RPMI7951 (cell line): ENCODE results near the gene RPN2. TPM values are rescaled to one million over a fixed set of nuclear protein-coding genes. Genes with fewer than 3 reads are reported as not detected.
A peak's percentile ranks its signal among the peaks of the same experiment; 100 is the strongest.

Source experiments
- DNase-seq: peaks from one replicate; pipeline ENCODE4 v3.0.0-alpha.2; 2012; ENCODE audit warnings: low read depth
- total RNA-seq: library from RNA; depleted of rRNA; stranded (reverse); fragments of >200 nt; shearing (Covaris generic); gene quantifications from 2 replicates; pipeline ENCODE4 v1.2.3, GENCODE V29; 2014

Gene RPN2
- total RNA-seq, 1 experiment from 2014 or later = 744 TPM

DNA sequence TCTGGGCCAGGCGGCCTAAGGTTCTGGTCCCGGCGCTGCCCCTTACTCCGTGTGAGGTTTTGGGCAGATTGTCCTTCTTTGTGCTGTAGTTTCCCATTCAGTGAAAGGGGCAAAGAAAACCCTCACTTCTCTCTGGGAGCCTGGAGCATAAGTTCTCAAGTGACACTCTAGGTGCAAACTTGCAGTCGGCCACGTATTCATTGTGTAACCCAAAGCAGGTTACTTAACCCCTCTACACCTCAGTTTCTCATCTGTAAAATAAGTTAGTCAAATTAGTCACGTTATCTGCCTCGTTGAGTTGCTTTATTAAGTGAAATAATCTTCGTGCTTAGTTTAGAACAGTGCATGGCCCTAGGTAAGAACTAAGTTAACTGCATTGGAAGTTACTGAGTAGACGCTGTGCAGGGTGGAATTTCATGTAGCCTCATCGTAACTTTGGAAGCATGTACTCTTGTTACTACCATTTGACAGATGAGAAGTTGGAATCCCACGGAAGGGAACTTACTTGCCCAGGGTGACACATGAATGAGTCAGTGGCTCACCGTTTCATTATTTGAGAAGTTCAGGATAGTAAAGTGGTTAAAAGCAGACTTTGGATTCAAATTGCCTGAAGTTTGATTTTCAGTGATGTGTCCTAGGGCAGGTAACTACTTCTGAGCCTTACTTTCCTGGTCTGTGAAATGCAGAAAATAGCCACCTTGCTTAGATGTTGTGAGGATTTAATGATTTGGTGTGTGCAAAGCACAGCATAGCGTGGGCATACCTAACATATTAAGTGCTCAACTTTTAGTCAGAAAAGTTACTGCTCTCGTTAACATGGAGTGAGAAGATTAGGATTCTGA lies 774 bp downstream of the RPN2 start:
- peak; percentile 77 for DNase-seq

DNA sequence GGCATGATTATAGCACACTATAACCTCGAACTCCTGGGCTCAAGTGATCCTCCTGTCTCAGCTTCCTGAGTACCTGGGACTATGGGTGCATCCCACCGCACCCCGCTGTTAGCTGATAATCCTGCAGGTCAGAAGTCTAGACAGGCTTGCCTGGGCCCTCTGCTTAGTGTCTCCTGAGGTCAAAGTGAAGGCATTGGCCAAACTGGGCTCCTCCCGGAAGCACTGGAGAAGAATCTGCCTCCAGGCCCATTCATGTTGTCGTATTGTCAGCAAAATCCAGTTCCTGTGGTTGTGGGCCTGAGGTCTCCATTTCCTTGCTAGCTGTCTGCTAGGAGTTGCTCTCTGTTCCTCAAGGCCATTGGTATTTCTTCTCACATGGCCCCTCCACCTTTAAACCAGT lies 6.6 kb downstream of the RPN2 start:
- DNase-seq = no peak

DNA sequence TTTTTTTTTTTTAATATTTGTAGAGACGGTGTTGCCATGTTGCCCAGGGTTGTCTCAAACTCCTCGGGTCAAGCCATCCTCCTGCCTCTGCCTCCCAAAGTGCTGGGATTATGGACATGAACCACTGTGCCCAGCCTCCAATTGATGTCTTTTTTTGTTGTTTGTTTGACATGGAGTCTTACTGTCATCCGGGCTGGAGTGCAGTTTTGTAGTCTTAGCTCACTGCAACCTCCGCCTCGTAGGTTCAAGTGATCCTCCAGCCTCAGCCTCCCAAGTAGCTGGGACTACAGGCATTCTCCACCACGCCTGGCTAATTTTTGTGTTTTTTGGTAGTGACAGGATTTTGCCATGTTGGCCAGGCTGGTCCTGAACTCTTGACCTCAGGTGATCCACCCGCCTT lies 9.7 kb downstream of the RPN2 start:
- no peak for DNase-seq

DNA sequence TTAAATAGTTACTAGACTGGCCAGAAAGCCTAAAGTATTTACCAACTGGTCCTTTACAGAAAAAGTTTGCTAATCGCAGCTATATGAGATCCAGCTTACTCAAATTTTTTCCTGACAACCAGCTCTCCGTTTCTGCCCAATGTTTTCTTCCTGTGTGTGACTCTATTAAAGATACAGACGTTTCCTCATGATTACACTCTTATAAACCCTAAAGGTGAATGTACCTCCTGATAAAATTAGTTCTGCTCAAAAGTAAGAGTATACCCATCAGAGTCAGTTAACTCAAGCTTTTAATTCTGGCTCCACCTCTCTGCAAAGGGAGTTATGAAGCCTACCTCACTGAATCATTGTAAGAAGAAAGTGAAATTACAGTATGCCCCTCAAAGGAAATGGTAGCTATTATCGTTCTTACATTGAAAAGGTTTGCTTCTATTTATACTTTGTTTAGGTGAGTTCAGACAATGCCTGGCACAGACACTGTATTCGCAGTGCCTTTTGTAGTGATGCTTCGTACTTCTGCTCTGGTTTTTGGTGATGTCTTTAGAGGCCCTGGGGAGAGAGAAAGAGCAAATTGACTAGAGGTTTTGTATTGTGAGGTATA lies 10.4 kb downstream of the RPN2 start:
- no peak for DNase-seq

DNA sequence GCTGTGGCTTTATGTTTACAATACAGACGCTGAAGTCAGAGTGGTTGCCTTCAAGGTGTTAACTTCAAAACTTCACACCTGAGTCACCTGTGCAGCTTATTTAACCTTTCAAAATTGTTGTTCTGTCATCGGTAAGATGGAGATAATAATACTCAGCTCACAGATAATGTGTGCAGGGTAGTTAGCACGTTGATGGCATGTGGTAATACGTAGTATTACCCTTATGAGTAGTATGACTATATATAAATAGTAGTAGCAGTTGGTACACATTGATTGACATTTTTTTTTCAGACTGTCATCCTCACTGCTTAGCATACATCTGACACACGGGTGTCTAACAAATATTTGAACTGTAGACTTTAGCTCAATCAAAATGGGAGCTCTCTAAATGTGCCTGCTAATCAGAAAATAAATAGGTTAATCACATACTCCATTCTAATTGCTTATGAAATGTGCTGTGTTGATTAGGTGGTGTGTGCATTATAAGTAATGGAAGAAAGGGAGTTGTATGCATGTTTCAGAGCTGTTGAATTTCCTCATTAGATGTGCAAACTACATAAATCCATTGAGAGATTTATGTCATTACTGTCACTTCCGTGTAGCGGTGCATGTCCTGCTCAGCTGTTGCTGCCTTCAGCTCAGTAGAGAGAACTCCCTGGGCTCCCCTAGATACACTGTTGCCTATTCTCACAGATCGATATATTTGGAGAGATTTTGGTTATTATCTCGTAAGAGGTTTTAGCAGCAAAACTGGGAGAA lies 11.4 kb downstream of the RPN2 start:
- no peak for DNase-seq

DNA sequence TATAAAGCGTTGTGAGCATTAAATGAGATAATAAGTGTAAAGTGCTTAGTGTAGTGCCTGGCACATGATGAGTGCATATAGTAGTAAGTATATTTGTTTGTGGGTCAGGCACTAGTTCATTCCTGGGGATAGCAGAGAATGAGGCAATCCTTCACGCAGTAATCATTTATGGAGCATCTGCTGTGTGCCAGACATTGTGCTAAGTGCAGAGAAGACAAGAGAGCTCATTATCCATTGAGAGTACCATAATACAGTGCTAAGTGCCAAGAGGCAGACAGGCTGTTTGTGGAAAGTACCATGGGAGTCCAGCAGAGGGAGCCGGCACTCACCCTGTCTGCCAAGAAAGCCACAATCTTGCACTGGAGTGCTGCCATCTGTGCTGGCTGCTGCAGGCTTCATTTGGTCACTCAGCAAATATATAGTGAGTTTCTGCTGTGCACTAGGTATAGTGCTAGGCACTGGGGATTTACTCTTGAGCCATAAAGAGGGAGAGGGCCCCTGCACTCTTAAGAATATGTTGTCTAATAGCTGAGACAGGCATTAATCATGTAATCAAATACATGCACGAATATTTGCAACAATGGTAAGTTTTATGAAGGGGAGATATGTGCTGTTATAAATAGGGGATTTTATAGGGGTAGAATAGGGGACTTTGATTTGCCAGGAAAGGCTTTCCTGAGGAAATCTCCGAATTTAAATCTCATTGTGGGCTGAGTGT lies 13.2 kb downstream of the RPN2 start:
- peak; percentile 88 for DNase-seq

DNA sequence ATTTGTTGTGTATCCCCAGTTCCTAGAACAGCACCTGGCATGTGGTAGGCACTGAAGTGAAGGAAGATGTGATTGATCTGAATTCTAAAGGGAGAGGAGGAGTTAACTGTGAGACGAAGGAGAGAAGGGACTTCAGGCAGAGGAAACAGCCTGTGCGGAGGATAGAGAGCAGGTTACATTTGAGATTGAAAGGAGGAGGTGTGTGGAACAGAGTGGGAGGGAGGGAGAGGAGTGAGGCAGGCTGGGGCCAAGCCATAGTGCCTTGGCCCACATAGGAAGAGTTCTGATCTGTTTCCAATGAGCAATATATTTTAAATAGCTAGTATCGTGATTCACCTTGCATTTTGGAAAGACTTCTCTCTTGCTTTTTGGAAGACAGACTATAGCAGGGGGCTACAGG lies 14.1 kb downstream of the RPN2 start:
- no peak for DNase-seq

DNA sequence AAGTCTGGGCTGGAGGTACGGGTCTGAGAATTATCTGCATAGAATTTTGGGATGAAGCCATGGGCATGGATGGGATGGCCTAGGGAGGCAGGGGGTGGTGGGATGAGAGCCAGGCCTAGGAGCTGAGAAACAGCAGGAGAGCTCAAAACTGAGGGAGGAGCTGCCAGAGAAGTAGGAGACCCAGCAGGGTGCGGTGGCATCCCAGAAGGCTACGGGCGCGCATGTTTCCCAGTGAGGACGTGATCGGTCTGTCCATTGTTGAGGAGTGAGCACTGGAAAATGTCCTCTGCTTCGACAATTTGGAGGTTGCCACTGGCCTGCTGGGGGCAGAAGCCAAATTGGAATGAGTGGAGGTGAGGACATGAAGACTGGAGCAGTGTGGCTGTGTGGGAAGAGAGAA lies 14.7 kb downstream of the RPN2 start:
- no peak for DNase-seq

DNA sequence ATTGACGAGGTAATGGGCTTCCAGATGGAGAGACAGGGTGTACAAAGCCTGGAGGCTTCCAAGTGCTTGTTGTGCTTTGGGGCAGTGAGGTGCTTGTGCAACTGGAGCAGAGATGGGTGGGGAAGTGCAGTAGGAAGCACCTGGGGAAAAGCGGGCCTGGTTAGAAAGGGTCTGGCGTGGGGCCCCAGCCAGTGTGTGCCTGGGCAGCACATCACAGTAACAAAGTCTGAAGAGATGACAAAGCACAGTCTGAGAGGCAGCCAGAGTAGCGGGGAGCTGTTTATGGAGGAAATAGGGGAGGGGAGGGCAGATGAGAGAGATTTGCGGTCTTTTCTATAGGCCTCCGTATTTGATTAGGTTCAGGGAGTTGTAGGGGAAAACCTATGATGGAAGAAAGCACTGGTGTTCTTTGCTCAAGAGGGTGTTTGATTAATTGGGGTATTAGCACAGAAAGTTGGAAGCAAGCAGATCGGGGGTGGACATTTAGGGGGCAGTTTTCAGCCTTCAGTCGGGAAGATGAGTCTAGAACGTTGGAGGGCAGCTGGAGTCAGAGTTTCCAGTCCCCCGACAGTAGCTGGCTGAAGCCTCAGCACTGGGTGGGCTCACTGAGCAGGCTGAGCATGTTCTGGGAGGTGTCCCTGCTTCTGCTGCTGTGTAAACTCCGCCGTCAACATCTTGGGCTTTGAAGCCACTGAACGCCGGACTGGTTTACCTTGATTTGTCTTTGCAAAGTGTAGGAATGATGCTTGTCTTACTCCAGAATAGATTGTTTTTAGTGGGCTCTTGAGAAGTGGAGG lies 15.7 kb downstream of the RPN2 start:
- DNase-seq = no peak

DNA sequence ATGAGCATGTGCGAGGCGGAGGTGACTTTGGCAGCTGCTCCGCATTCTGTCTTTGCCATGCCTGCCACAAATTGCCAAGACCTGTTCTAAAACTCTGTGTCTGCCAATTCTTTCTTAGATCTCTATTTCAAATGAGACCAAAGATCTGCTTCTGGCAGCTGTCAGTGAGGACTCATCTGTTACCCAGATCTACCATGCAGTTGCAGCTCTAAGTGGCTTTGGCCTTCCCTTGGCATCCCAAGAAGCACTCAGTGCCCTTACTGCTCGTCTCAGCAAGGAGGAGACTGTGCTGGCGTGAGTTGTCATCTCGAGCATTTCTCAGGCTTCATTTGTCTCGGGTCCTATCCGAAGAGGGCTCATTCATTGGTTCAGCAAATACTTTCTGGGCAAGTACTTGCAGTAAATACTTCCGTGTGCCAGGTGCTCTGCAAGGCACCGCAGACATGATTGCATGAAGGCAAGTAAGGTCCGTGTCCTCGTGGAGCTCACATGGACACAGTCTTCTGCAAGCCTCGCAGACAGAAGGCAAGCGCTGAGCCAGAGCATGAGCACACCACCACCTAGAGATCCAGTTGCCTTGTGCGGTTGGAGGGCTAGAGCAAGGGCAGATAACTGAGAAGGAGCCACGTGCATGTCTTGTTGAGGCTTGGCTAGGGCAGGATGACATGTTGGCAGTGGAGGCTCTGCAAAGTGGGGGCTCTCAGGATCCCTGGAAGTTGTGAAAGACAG lies 20.0 kb downstream of the RPN2 start:
- DNase-seq = no peak

DNA sequence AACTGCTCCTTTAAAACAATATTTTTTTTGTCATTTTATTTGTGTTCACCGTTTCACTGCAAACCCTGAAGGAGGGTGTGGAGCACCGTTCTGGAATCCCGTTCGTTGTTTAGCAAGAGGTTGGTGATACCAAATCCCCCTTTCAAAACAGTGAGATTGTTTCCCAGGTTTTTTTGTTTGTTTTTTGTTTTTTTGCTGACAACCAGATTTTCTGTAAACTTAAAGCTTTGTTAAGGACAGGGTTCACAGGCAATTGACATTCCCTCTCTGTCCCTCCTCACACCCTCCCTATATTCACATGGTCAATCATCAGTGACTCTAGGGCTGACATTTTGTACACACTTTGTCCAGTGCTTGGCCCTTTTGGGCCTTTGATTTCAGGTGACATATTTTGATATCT lies 21.2 kb downstream of the RPN2 start:
- DNase-seq = no peak

DNA sequence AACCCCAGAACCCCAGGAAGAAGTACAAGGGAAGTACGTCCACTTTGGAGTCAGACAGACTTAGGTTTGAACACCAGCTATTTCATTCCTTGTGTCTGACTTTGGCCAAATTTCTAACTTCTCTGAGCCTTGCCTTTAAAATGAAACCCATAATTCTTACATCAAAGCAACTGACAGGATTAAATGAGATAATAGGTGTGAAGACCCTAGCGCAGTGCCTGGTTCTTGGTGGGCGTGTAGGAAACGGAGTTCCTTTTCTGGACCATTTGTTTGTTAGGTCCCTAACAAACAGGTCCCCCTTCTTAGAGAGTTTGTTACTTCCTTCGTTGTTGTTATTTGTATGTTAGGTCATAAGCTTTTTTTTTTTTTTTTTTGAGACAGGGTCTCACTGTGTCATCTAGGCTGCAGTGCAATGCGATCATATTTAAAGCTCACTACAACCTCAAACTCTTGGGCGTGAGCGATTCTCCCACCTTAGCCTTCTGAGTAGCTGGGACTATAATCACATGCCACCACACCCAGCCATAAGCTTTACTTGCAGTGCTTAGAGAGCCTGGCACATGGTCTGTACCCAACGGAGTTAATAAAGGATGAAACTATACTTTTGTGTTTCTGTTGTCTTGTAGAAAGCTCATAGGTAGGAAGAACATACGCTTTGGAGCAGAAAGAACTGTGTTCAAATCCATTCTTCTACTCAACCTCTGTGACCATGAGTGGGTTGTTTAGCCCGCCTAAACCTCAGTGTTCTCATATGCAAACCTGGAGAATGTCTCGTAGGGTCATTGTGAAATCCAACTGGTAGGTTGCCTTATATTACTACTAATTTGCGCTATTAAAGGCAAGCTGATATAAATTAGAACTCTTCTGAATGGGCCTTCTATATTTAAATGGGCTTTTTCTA lies 22.0 kb downstream of the RPN2 start:
- DNase-seq = no peak

DNA sequence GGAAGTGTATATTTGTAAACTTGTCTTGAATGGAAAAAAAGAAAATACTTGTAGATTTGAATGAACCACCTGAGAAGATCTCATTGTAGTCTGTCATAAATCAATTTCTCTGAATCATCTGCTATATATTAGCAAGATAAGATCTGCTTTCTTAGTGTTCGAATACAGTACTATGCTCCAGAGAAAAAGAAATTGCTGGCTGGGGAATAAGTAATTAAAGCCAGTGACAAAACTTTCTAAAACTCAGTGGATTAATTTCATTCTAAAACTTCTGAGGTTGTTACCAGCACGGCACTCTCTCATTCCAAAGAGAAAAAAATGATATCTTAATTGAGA lies 22.7 kb downstream of the RPN2 start:
- DNase-seq = no peak

DNA sequence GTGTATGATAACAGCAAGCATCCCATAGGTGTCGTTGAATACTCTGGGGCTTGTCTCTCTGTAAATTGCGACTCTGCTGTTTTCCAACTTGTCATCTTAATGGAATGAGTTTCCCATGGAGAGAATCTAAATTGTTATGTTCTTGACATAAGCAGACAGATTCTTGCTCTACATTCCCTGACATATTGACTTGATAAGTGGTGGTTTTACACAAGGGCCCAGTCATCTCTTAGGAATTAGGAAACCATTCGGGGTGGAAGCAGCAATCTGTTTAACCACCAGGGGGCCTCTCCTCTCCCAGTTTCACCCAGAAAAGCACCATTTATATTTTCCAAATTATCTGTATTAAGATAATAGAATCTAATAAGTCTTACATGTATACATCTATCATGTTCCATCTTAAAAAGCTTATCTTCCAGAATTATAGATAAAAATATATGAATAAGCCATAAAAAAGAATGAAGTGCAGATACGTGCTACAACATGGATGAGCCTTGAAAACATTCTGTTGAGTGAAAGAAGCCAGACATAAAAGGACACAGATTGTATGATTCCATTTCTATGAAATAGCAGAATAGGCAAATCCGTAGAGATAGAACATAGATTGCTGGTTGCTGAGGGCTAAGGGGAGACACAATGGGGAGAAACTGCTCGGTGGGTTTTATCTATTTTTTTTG lies 23.3 kb downstream of the RPN2 start:
- DNase-seq = peak; percentile 96

DNA sequence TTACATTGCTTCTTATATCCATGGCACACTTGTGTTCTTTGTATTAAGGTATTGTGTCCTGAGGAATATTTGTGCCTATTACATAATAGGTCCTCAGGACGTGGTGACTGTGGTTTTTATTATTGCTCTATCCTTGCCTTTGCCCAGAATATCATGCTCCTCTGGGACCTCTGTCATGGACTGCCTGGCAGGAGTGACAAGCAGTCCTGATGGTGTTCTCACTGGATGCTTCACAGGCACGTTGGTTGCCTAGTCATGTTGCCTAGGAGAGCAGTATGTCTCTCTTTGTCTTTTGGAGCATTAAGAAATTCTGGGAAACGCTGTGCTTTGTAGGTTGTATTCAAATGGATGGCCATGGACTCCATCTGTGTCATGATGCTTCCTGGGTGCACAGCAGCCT lies 24.9 kb downstream of the RPN2 start:
- DNase-seq = no peak

DNA sequence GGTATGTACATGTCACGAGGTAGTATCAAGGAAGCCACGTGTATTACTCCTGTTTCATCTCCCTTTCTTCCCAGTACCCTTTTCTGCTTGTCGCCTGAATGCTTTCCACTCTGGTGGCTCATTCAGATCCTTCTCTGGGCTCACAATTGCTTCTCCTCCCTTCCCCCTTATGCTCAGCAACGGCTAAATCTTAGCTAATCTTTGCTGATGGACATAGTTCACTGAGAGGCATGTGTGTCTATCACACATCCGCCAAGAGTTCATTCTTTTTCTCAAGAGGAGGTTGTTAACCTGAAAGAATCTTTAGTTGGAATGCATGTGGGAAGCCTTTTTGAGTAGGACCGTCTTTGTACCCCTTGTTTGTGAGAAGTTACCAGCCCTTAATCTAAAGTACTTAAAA lies 26.0 kb downstream of the RPN2 start:
- no peak for DNase-seq

DNA sequence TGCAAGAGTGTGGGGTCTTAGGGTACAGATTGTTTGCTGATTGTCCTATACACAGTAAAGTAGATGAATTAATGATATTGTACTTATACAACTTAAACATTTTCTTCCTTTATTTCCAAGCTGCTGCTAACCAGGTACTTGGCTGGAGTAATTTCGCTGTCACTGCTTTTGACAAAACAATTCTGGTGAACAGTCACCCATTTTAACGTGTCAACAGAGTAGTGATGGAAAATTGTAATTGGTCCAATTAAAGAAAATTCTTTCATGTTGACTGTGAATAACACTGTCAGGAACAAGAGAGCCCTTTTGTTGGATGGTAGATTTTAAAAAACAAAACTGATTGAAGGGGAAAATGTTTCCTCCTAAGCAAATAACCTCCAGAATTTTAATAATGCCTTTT lies 26.7 kb downstream of the RPN2 start:
- no peak for DNase-seq

DNA sequence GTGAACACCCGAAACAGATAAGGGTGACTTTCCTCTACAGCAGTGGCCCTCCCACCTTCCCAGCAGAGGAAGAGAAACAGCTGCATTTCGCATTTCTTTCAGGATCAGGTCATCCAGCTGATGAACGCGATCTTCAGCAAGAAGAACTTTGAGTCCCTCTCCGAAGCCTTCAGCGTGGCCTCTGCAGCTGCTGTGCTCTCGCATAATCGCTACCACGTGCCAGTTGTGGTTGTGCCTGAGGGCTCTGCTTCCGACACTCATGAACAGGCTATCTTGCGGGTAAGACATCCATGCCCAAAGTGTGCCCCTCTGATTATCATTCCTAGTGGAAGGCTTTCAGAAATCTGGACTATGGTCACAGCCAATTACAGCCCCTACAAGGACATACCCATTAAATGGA lies 28.0 kb downstream of the RPN2 start:
- DNase-seq = peak; percentile 47

DNA sequence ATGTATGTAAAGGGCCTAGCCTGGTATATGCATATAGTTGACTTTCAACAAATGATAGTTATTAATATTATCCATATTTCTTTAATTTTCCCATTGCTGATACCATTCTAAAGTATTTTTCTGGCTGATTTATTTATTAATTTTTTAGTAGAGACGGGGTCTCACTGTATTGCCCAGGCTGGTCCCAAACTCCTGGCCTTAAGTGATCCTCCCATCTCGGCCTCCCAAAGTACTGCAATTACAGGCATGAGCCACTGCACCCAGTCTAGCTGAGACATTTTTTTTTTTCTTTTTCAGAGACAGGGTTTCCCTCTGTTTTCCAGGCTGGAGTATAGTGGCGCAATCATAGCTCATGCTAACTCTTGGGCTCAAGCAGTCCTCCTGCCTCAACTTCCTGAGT lies 30.1 kb downstream of the RPN2 start:
- no peak for DNase-seq
